H1 (cell line): ENCODE data around the gene RUVBL2.
"Not testable (repeated sequence)": the region's sequence is repeated elsewhere in the genome, so short reads cannot be mapped to it uniquely, and the experiment has no call there.

Source experiments
- ATF2 ChIP-seq: IDR thresholded peaks from 2 replicates; pipeline ENCODE4 v1.6.1; 2012; ENCODE audit warnings: low read length, inconsistent platforms
- CBX8 ChIP-seq: fragments of 300-800, 300-1000 bp; sonication (generic); IDR thresholded peaks from 2 replicates; pipeline ENCODE4 v1.7.1; 2016; ENCODE audit warnings: low read depth, low read length, borderline replicate concordance
- CHD1 ChIP-seq: IDR thresholded peaks from 2 replicates; pipeline ENCODE4 v1.6.1; 2012; ENCODE audit warnings: low read depth, low read length, improper control_type of control experiment
- CTCF ChIP-seq, 3 experiments: IDR thresholded peaks; 1 replicate in 2 of 3; 2 replicates in 1 of 3; pipeline versions ENCODE4 v1.5.1 to v1.6.1; 2011; ENCODE audit warnings: low read length in 3 of 3, mild to moderate bottlenecking in 3 of 3, inconsistent platforms in 2 of 3, low read depth in 1 of 3, moderate library complexity in 1 of 3; ENCODE audit not compliant: insufficient read depth in 1 of 3; ENCODE audit errors: control extremely low read depth in 1 of 3
- EP300 ChIP-seq, 2 experiments: IDR thresholded peaks; 1 replicate in 1 of 2; 2 replicates in 1 of 2; pipeline ENCODE4 v1.6.1; 2011 to 2012; ENCODE audit warnings: low read depth in 2 of 2, low read length in 2 of 2, mild to moderate bottlenecking in 2 of 2, borderline replicate concordance in 1 of 2, inconsistent platforms in 1 of 2, moderate library complexity in 1 of 2
- HDAC6 ChIP-seq: IDR thresholded peaks from one replicate; pipeline ENCODE4 v1.7.1; 2012; ENCODE audit warnings: low read depth, mild to moderate bottlenecking, inconsistent platforms, low read length, moderate library complexity
- JUN ChIP-seq: IDR thresholded peaks from 2 replicates; pipeline ENCODE4 v1.6.1; 2011; ENCODE audit warnings: low read depth, mild to moderate bottlenecking, improper control_type of control experiment, low read length
- POLR2A ChIP-seq, 2 experiments: IDR thresholded peaks; 1 replicate in 1 of 2; 2 replicates in 1 of 2; pipeline ENCODE4 v1.6.1; 2011; ENCODE audit warnings: low read depth in 2 of 2, low read length in 2 of 2, mild to moderate bottlenecking in 2 of 2; ENCODE audit errors: control extremely low read depth in 1 of 2
- POLR2AphosphoS5 ChIP-seq: IDR thresholded peaks from 2 replicates; pipeline ENCODE4 v1.6.1; 2011; ENCODE audit warnings: low read depth, low read length
- RAD21 ChIP-seq, 2 experiments: IDR thresholded peaks in 1 of 2; conservative IDR thresholded peaks in 1 of 2; 2 replicates each; pipeline ENCODE4 v1.6.1; 2011; ENCODE audit warnings: low read depth in 2 of 2, low read length in 2 of 2, improper control_type of control experiment in 1 of 2, inconsistent platforms in 1 of 2, mild to moderate bottlenecking in 1 of 2, moderate library complexity in 1 of 2
- SUZ12 ChIP-seq: fragments of 200-600 bp; sonication (generic); IDR thresholded peaks from 2 replicates; pipeline ENCODE4 v1.6.1; 2012; ENCODE audit warnings: mild to moderate bottlenecking, inconsistent platforms, low read length, moderate library complexity, mixed read lengths
- TAF1 ChIP-seq: IDR thresholded peaks from 2 replicates; pipeline ENCODE4 v1.6.1; 2011; ENCODE audit warnings: mild to moderate bottlenecking, low read depth, low read length
- TEAD4 ChIP-seq: IDR thresholded peaks from 2 replicates; pipeline ENCODE4 v1.6.1; 2012; ENCODE audit warnings: low read depth, low read length, inconsistent platforms, mixed read lengths
- TF ChIP-seq, protein P1 (sequence below): IDR thresholded peaks from 2 replicates; pipeline ENCODE4 v1.6.1; 2011; ENCODE audit warnings: low read depth, mild to moderate bottlenecking, low read length; ENCODE audit not compliant: insufficient read depth

- not testable (repeated sequence) for TF ChIP-seq POLR2A (IDR thresholded peaks at IDR 0.05; ENCODE audit: control extremely low read depth in 1 of 2, low read depth in 2 of 2, low read length in 2 of 2); TEAD4; HDAC6; CTCF (IDR thresholded peaks at IDR 0.05; ENCODE audit: control extremely low read depth in 1 of 3, insufficient read depth in 1 of 3, low read depth in 1 of 3, low read length in 3 of 3); CBX8; CHD1; POLR2AphosphoS5; EP300 (IDR thresholded peaks at IDR 0.05; ENCODE audit: borderline replicate concordance in 1 of 2, low read depth in 2 of 2, low read length in 2 of 2); JUN; RAD21 (IDR thresholded peaks at IDR 0.05 in 1 of 2, conservative IDR thresholded peaks at IDR 0.05 in 1 of 2; ENCODE audit: low read depth in 2 of 2, low read length in 2 of 2); TAF1; SUZ12; ATF2
- TF ChIP-seq, protein P1, sequence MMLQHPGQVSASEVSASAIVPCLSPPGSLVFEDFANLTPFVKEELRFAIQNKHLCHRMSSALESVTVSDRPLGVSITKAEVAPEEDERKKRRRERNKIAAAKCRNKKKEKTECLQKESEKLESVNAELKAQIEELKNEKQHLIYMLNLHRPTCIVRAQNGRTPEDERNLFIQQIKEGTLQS: not testable (repeated sequence)
Measured at GRCh38 chr19:49039736-49040135, 46.0 kb downstream of the RUVBL2 start.
